Fibroblast of pulmonary artery (primary cell): ENCODE data around the gene OPN1MW2.
"Not testable (repeated sequence)": the region's sequence is repeated elsewhere in the genome, so short reads cannot be mapped to it uniquely, and the experiment has no call there.

Experiments
- DNase-seq: peaks from one replicate; pipeline ENCODE4 v3.0.0-alpha.2; 2010; ENCODE audit warnings: low read depth
- H3K4me3 ChIP-seq: replicated peaks from 2 replicates; pipeline ENCODE4 v1.5.1; 2011; ENCODE audit warnings: low read depth, mild to moderate bottlenecking, control low read depth, low read length, moderate library complexity

OPN1MW2 gene

DNA sequence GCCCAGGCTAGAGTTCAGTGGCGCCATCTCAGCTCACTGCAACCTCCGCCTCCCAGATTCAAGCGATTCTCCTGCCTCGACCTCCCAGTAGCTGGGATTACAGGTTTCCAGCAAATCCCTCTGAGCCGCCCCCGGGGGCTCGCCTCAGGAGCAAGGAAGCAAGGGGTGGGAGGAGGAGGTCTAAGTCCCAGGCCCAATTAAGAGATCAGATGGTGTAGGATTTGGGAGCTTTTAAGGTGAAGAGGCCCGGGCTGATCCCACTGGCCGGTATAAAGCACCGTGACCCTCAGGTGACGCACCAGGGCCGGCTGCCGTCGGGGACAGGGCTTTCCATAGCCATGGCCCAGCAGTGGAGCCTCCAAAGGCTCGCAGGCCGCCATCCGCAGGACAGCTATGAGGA is 37.7 kb downstream of the OPN1MW2 start, which contains the start of gene OPN1MW3:
Gene OPN1MW3, plus strand, starts transcription at position 301 of the 400 bp plus-strand sequence. Its CDS starts 38 bp downstream, at position 339.
- DNase-seq, H3K4me3 ChIP-seq: not testable (repeated sequence)

DNA sequence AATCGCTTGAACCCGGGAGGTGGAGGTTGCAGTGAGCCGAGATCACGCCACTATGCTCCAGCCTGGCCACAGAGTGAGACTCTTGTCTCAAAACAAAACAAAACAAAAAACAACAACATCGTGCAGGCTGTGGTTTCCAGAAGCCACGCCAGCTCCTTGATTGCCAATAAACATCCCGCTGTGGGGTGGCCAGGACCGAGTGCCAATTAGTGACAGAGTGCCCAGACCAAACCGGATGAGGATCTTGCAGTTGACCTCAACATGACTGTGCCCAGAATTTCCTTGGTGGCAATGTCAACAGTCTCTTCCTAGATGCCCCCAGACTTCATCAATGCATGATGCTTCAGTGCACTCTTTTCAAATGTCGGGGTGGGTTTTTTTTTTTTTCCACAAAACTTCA is 39.2 kb downstream of the OPN1MW2 start:
- not testable (repeated sequence) for DNase-seq, H3K4me3 ChIP-seq

DNA sequence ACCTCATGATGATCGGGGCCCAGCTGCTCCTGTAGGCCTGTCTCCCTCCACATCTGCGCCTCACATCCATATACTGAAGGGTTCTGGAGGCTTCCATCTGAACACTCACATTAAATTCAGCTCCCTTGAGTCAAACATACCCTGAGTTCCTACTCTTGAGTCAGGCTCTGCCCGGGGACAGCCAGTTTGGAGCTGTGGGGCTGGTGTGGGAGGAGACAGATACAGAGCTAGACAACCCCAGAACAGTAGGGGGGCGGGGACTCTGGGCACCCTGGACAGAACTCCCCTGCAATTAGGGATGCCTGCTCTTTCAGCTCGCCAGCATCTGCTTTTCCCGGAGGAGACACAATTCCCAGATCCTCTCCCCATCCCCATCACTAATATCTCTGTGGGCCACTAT is 43.5 kb downstream of the OPN1MW2 start:
- H3K4me3 ChIP-seq, DNase-seq: not testable (repeated sequence)

DNA sequence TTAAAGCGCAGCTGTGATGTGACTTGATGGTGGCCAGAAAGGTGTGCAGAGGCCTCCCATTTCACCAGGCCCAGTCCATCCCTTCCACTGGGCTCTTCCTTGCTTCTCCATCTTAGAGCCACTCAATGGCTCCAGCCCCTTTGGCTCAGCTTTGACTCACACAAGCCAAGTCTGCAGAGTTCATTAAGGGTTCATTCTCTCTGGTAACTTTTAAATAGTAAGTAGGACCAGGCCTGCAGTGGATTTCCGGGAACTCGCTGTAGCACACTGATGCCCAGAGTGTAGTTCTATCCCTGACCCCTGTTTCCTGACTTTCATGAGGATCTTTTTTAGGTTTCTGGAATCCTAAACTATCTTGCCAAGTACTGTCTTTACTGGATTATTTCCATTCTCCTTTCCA is 49.7 kb downstream of the OPN1MW2 start:
- H3K4me3 ChIP-seq, DNase-seq: not testable (repeated sequence)
